K562 (cell line): ENCODE data around the gene ERC2. TPM values are rescaled to one million over a fixed set of nuclear protein-coding genes. Genes with fewer than 3 reads are reported as not detected.
"Not testable (repeated sequence)": the region's sequence is repeated elsewhere in the genome, so short reads cannot be mapped to it uniquely, and the experiment has no call there.

Experiments used
- ATAC-seq: fragments of 200-7000 bp; cut with Tn5 transposase; 3 replicates; pipeline ENCODE4 v1.9.1; 2020; ENCODE audit warnings: moderate library complexity
- BruUV-seq: library from RNA; stranded (reverse); fragments of 400-500 nt; replicated peaks from 2 replicates; lab custom pipeline; 2021; lab: Mats Ljungman, UMichigan
- CTCF ChIA-PET: fragments of 300-600 bp; formaldehyde crosslinking; extraction: SDS; loops from one replicate; lab custom pipeline; 2021; ENCODE audit warnings: low intra/inter-chr PET ratio; lab: Yijun Ruan, JAX
- POLR2A ChIA-PET: fragments of 300-600, 350-650 bp; sonication (Branson Sonifier 250); formaldehyde crosslinking; extraction: SDS; loops from one replicate; lab custom pipeline; 2021; ENCODE audit warnings: antibody characterized with exemption, inconsistent platforms; lab: Yijun Ruan, JAX
- DNase-seq, 4 experiments: peaks; one replicate each; pipeline versions ENCODE4 v3.0.0 to v3.0.0-alpha.2; 2011 to 2018; ENCODE audit warnings: low spot score in 3 of 4, mixed read lengths in 3 of 4; ENCODE audit errors: extremely low read depth in 1 of 4
- FAIRE-seq: peaks from 2 replicates; lab custom pipeline; 2011; peaks lifted over from hg19 to GRCh38; lab: Jason Lieb, UNC
- H2AFZ ChIP-seq: 2 replicates; pipeline ENCODE4 v1.6.0; 2011; ENCODE audit warnings: low read depth, low read length, control low read depth, inconsistent platforms
- H3K27ac ChIP-seq: fragments of 200-600 bp; 3 replicates; pipeline ENCODE4 v1.8.0; 2011; ENCODE audit warnings: low read depth, mild to moderate bottlenecking, control low read depth, inconsistent platforms, low read length, moderate library complexity, mixed read lengths; ENCODE audit errors: extremely low read depth
- H3K27me3 ChIP-seq, 2 experiments: fragments of 300-600 bp in 1 of 2; 2 replicates in 1 of 2; 3 replicates in 1 of 2; pipeline versions ENCODE4 v1.6.0 to v1.8.0; 2011; ENCODE audit warnings: inconsistent platforms in 2 of 2, low read length in 2 of 2, mild to moderate bottlenecking in 1 of 2, mixed read lengths in 1 of 2, moderate library complexity in 1 of 2; ENCODE audit not compliant: control insufficient read depth in 2 of 2, insufficient read depth in 2 of 2
- H3K36me3 ChIP-seq: fragments of 300-600 bp; 3 replicates; pipeline ENCODE4 v1.8.0; 2011; ENCODE audit warnings: mild to moderate bottlenecking, low read length, inconsistent platforms; ENCODE audit not compliant: control insufficient read depth, insufficient read depth
- H3K4me1 ChIP-seq, 2 experiments: fragments of 200-600 bp in 1 of 2; replicated peaks in 1 of 2; 2 replicates in 1 of 2; 3 replicates in 1 of 2; pipeline versions ENCODE4 v1.5.1 to v1.8.0; 2011; ENCODE audit warnings: inconsistent platforms in 2 of 2, low read length in 2 of 2, mild to moderate bottlenecking in 1 of 2, mixed read lengths in 1 of 2, moderate library complexity in 1 of 2; ENCODE audit not compliant: control insufficient read depth in 2 of 2, insufficient read depth in 2 of 2
- H3K4me2 ChIP-seq: 2 replicates; pipeline ENCODE4 v1.6.1; 2011; ENCODE audit warnings: low read length, control low read depth, inconsistent platforms, mixed read lengths; ENCODE audit not compliant: insufficient read depth
- H3K4me3 ChIP-seq: fragments of 200-600 bp; sonication (generic), shearing (Covaris generic); 2 replicates; pipeline ENCODE4 v1.5.1; 2016; ENCODE audit warnings: control low read depth, inconsistent platforms
- H3K79me2 ChIP-seq: fragments of 200-600 bp; 3 replicates; pipeline ENCODE4 v1.8.0; 2011; ENCODE audit warnings: low read length, inconsistent platforms; ENCODE audit not compliant: control insufficient read depth, insufficient read depth
- H3K9ac ChIP-seq, 2 experiments: 2 replicates each; pipeline versions ENCODE4 v1.6.0 to v1.6.1; 2011; ENCODE audit warnings: low read depth in 2 of 2, low read length in 2 of 2, control low read depth in 1 of 2, inconsistent platforms in 1 of 2, mild to moderate bottlenecking in 1 of 2, mixed read lengths in 1 of 2; ENCODE audit not compliant: insufficient read depth in 1 of 2
- H3K9me1 ChIP-seq: one replicate; pipeline ENCODE4 v1.6.0; 2011; ENCODE audit warnings: inconsistent platforms, mild to moderate bottlenecking, low read length, moderate library complexity; ENCODE audit not compliant: control insufficient read depth, insufficient read depth
- H3K9me3 ChIP-seq: replicated peaks from 2 replicates; pipeline ENCODE4 v1.5.1; 2011; ENCODE audit warnings: low read depth, low read length, inconsistent platforms; ENCODE audit not compliant: control insufficient read depth, insufficient read depth
- H4K20me1 ChIP-seq: replicated peaks from 2 replicates; pipeline ENCODE4 v1.6.1; 2011; ENCODE audit warnings: low read length, inconsistent platforms, mixed read lengths; ENCODE audit not compliant: control insufficient read depth, insufficient read depth
- C11orf30 ChIP-seq: fragments of 450-650 bp; IDR thresholded peaks from 2 replicates; pipeline ENCODE4 v1.6.1; 2016; ENCODE audit warnings: low read depth, mild to moderate bottlenecking
- KAT8 ChIP-seq: fragments of 450-650 bp; IDR thresholded peaks from 2 replicates; pipeline ENCODE4 v1.6.1; 2016; ENCODE audit warnings: low read depth, mild to moderate bottlenecking
- MAFG ChIP-seq: fragments of 450-650 bp; conservative IDR thresholded peaks from 2 replicates; pipeline ENCODE4 v1.6.1; 2016; ENCODE audit warnings: missing genetic modification characterization, missing compliant biosample characterization
- MAFK ChIP-seq: IDR thresholded peaks from 2 replicates; pipeline ENCODE4 v1.6.1; 2011; ENCODE audit warnings: low read length, improper control_type of control experiment
- MTA1 ChIP-seq: fragments of 450-650 bp; IDR thresholded peaks from 2 replicates; pipeline ENCODE4 v1.6.1; 2017; ENCODE audit warnings: borderline replicate concordance
- NR3C1 ChIP-seq: sonication (generic); formaldehyde crosslinking; IDR thresholded peaks from 2 replicates; pipeline ENCODE4 v1.8.1; 2022; ENCODE audit warnings: missing genetic modification reagents
- RAD21 ChIP-seq, 2 experiments: fragments of 250-450 bp in 1 of 2; fragments of 450-650 bp in 1 of 2; sonication (Bioruptor Pico) in 1 of 2; formaldehyde crosslinking in 1 of 2; IDR thresholded peaks in 1 of 2; conservative IDR thresholded peaks in 1 of 2; 2 replicates each; pipeline versions ENCODE4 v1.4.0 to v1.8.0; 2020 to 2022; ENCODE audit warnings: mild to moderate bottlenecking in 2 of 2, moderate library complexity in 1 of 2
- ZNF239 ChIP-seq: fragments of 250-450 bp; sonication (Bioruptor Pico); IDR thresholded peaks from 2 replicates; pipeline ENCODE4 v1.4.0; 2020; ENCODE audit warnings: mild to moderate bottlenecking
- ZNF316 ChIP-seq: fragments of 450-650 bp; IDR thresholded peaks from 2 replicates; pipeline ENCODE4 v1.6.1; 2016
- WGBS: fragments of 100-300 bp; shearing (Covaris generic); methylation state at CpG from one replicate; pipeline ENCODE4 v1.1.6; 2016; ENCODE audit warnings: low coverage, mixed read lengths; ENCODE audit not compliant: insufficient coverage; ENCODE audit errors: missing lambda C conversion rate; 5-methylcytosine and 5-hydroxymethylcytosine counted together
- in situ Hi-C: fragments of 300-500 bp; cut with MboI; formaldehyde crosslinking; loops from 4 replicates; pipeline ENCODE4 v1.15.0; 2018; ENCODE audit warnings: inconsistent platforms, mixed read lengths
- intact Hi-C: fragments of 100-400 bp; cut with micrococcal nuclease; formaldehyde crosslinking; loops from 2 replicates; pipeline ENCODE4 v1.14.2; 2022
- polyA plus RNA-seq, 8 experiments: library from polyadenylated mRNA; depleted of rRNA in 4 of 8; stranded (reverse) in 5 of 8; unstranded in 3 of 8; fragments of >200 nt; fragmentation: Nextera tagmentation in 2 of 8; fragmentation: Illumina TruSeq in 1 of 8; extraction: Ambion mirVana in 2 of 8; extraction: Trizol in 1 of 8; gene quantifications; 2 replicates each; pipeline versions ENCODE4 v1.2.1 to v1.2.3, GENCODE V29; 2011 to 2014; ENCODE audit warnings: inconsistent platforms in 1 of 8, missing spikeins in 1 of 8
- total RNA-seq, 7 experiments: library from RNA; depleted of rRNA in 6 of 7; stranded (reverse); fragments of >200 nt in 6 of 7; fragmentation: Illumina TruSeq in 2 of 7; extraction: Trizol in 2 of 7; gene quantifications; 2 replicates each; pipeline versions ENCODE4 v1.2.1 to v1.2.3, GENCODE V29; 2011 to 2021; ENCODE audit warnings: low replicate concordance in 1 of 7

ERC2 gene
- total and polyA plus RNA-seq, 9 of the 15 experiments (the other 6 are each of a cell fraction or from before 2014, with no cell fraction given), result 0.04 to 0.18 (median 0.07) TPM; not detected in 2

GRCh38 chr3:56502738-56503137 lies 34.5 kb upstream of the ERC2 start:
- no peaks in the 10 kb centered on the region for H4K20me1 ChIP-seq
- ChIA-PET POLR2A (no interaction called here), CTCF (no interaction called here)
- H3K27me3 ChIP-seq, result no peaks in the 10 kb centered on the region
- in situ Hi-C loops (no loop called here), intact Hi-C loops (no loop called here)
- no peak overlapping the region for H3K4me3 ChIP-seq
- no peak overlapping the region for H3K4me2 ChIP-seq
- no TSS peak for BruUV-seq
- no peak for FAIRE-seq
- TF ChIP-seq RAD21 (CRISPR knock-in tag; conservative IDR thresholded peaks at IDR 0.05 in 1 of 2, IDR thresholded peaks at IDR 0.05 in 1 of 2), result no peak
- no peak for TF ChIP-seq MTA1
- TF ChIP-seq C11orf30, result peak; percentile 42
- TF ChIP-seq NR3C1, result no peak
- no peak for TF ChIP-seq ZNF239 (CRISPR knock-in tag)
- peak; percentile 54 for TF ChIP-seq ZNF316
- TF ChIP-seq KAT8, result no peak
- TF ChIP-seq MAFK, result peak; percentile 14; the same call in 1 of the 2 replicates
- 0 out of 2 replicates have a peak, but pooled peaks have one; percentile 32 for TF ChIP-seq MAFG (tag)
- no peak overlapping the region for H3K27ac ChIP-seq
- H3K79me2 ChIP-seq, result no peaks in the 10 kb centered on the region
- no peak for DNase-seq
- H3K9me1 ChIP-seq, result no peaks in the 10 kb centered on the region
- H3K36me3 ChIP-seq, result no peaks in the 10 kb centered on the region
- no peaks in the 10 kb centered on the region for H3K9me3 ChIP-seq
- no peak overlapping the region for H3K9ac ChIP-seq
- H3K4me1 ChIP-seq, result no peaks in the 10 kb centered on the region
- ATAC-seq, result no peak
- no peak overlapping the region for H2AFZ ChIP-seq
- 0% methylated on average over 3 of the region's 3 CpGs for WGBS

GRCh38 chr3:56496376-56496775 lies 28.1 kb upstream of the ERC2 start:
- in situ Hi-C loops, intact Hi-C loops, H3K27ac ChIP-seq, H3K4me2 ChIP-seq, H3K4me3 ChIP-seq, H3K27me3 ChIP-seq, H3K36me3 ChIP-seq, H3K79me2 ChIP-seq, H3K4me1 ChIP-seq, CTCF ChIA-PET, H2AFZ ChIP-seq, ATAC-seq, POLR2A ChIA-PET, BruUV-seq, H4K20me1 ChIP-seq, FAIRE-seq, H3K9me3 ChIP-seq, H3K9me1 ChIP-seq, H3K9ac ChIP-seq, DNase-seq: not testable (repeated sequence)
- WGBS, result 1% methylated on average over 5 of the region's 5 CpGs
